ENCODE data around the gene COL4A1.
"Not testable (repeated sequence)": the region's sequence is repeated elsewhere in the genome, so short reads cannot be mapped to it uniquely, and the experiment has no call there.

COL4A1 gene

GRCh38 chr13:110322126-110322827 lies 15.3 kb upstream of the COL4A1 start:
- no peak for TF ChIP-seq CTCF (conservative IDR thresholded peaks at IDR 0.05)
- H3K27ac ChIP-seq: no peak overlapping the region

- not testable (repeated sequence) for H3K27ac ChIP-seq
Measured at GRCh38 chr13:110321573-110321972, 14.6 kb upstream of the COL4A1 start.

- TF ChIP-seq CTCF (conservative IDR thresholded peaks at IDR 0.05): no peak
- no peak overlapping the region for H3K27ac ChIP-seq
Measured at GRCh38 chr13:110320645-110321044, 13.7 kb upstream of the COL4A1 start.

GRCh38 chr13:110319774-110320509 lies 13.0 kb upstream of the COL4A1 start:
- TF ChIP-seq CTCF (conservative IDR thresholded peaks at IDR 0.05): no peak
- H3K27ac ChIP-seq: no peak overlapping the region

- H3K27ac ChIP-seq: no peak overlapping the region
- no peak for TF ChIP-seq CTCF (conservative IDR thresholded peaks at IDR 0.05)
Measured at GRCh38 chr13:110319397-110319773, 12.4 kb upstream of the COL4A1 start.

- H3K27ac ChIP-seq: no peak overlapping the region
- no peak for TF ChIP-seq CTCF (conservative IDR thresholded peaks at IDR 0.05)
Measured at GRCh38 chr13:110318920-110319319, 12.0 kb upstream of the COL4A1 start.

GRCh38 chr13:110317496-110318195 lies 10.7 kb upstream of the COL4A1 start:
- no peak overlapping the region for H3K27ac ChIP-seq
- no peak for TF ChIP-seq CTCF (conservative IDR thresholded peaks at IDR 0.05)

All from VCaP (cell line).